Mammary epithelial cell (primary cell): ENCODE results near the gene TPD52L1.

ENCODE experiments used
- EZH2 ChIP-seq: IDR thresholded peaks from 2 replicates; pipeline ENCODE4 v1.6.1; 2012; ENCODE audit warnings: low read length, inconsistent platforms, borderline replicate concordance
- TF ChIP-seq, protein P1 (sequence below), 2 donors: IDR thresholded peaks in 1 of 2; conservative IDR thresholded peaks in 1 of 2; 2 replicates each; pipeline ENCODE4 v1.5.1; 2011 to 2012; ENCODE audit warnings: inconsistent platforms in 2 of 2, low read length in 2 of 2, mild to moderate bottlenecking in 2 of 2, control low read depth in 1 of 2, low read depth in 1 of 2; ENCODE audit not compliant: insufficient read depth in 1 of 2; ENCODE audit errors: extremely low read depth in 1 of 2

DNA sequence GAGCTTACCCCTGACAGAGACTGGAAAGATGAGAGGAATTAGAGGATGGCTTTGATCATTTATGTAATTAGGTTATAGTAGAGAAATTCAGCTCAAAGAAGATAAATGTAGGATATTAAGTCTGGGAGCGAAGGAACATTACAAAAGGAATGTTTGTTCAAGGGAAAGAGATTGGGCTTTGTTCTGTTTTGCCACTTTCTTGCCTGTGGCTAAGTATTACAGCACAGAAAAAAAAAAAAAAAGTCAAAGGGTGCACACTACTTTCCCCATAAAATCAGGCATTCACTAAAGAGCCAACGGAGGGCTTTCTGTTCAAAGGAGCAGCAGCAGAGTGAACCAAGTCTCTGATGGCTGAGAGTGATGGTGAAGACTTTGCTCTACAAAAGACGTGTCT is 153.2 kb downstream of the TPD52L1 start:
- TF ChIP-seq, protein P1, sequence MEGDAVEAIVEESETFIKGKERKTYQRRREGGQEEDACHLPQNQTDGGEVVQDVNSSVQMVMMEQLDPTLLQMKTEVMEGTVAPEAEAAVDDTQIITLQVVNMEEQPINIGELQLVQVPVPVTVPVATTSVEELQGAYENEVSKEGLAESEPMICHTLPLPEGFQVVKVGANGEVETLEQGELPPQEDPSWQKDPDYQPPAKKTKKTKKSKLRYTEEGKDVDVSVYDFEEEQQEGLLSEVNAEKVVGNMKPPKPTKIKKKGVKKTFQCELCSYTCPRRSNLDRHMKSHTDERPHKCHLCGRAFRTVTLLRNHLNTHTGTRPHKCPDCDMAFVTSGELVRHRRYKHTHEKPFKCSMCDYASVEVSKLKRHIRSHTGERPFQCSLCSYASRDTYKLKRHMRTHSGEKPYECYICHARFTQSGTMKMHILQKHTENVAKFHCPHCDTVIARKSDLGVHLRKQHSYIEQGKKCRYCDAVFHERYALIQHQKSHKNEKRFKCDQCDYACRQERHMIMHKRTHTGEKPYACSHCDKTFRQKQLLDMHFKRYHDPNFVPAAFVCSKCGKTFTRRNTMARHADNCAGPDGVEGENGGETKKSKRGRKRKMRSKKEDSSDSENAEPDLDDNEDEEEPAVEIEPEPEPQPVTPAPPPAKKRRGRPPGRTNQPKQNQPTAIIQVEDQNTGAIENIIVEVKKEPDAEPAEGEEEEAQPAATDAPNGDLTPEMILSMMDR (conservative IDR thresholded peaks at IDR 0.05 in 1 of 2, IDR thresholded peaks at IDR 0.05 in 1 of 2; ENCODE audit: extremely low read depth in 1 of 2, insufficient read depth in 1 of 2, low read depth in 1 of 2, low read length in 2 of 2), result no peak
- TF ChIP-seq EZH2, result no peak
